HepG2 (cell line): ENCODE data around the gene MFN2. TPM values are rescaled to one million over a fixed set of nuclear protein-coding genes. Genes with fewer than 3 reads are reported as not detected.

ENCODE experiments used
- ATAC-seq: fragments of 200-7000 bp; cut with Tn5 transposase; 3 replicates; pipeline ENCODE4 v1.9.1; 2020; ENCODE audit warnings: mild to moderate bottlenecking, moderate library complexity
- BruUV-seq: library from RNA; stranded (reverse); fragments of 400-500 nt; replicated peaks from 2 replicates; lab custom pipeline; 2021; lab: Mats Ljungman, UMichigan
- CTCF ChIA-PET: fragments of 300-600 bp; formaldehyde crosslinking; extraction: SDS; loops from one replicate; lab custom pipeline; 2021; ENCODE audit warnings: low total read pairs, inconsistent platforms, low intra/inter-chr PET ratio; lab: Yijun Ruan, JAX
- POLR2A ChIA-PET: fragments of 350-600 bp; sonication (Branson Sonifier 250); formaldehyde crosslinking; loops from one replicate; lab custom pipeline; 2020; ENCODE audit warnings: antibody characterized with exemption, inconsistent platforms; lab: Yijun Ruan, JAX
- DNase-seq: peaks from one replicate; pipeline ENCODE4 v3.0.0-alpha.2; 2015; ENCODE audit warnings: low spot score
- FAIRE-seq: peaks from 3 replicates; lab custom pipeline; 2011; peaks lifted over from hg19 to GRCh38; lab: Jason Lieb, UNC
- H2AFZ ChIP-seq: one replicate; pipeline ENCODE4 v1.6.1; 2011; ENCODE audit warnings: low read length, inconsistent platforms
- H3K27ac ChIP-seq: fragments of 300-600 bp; 3 replicates; pipeline ENCODE4 v1.8.0; 2011; ENCODE audit warnings: mixed run types, mild to moderate bottlenecking, mixed read lengths, low read length, inconsistent platforms; ENCODE audit not compliant: insufficient read depth; ENCODE audit errors: extremely low read length
- H3K27me3 ChIP-seq, 2 experiments: fragments of 200-600 bp in 1 of 2; 2 replicates in 1 of 2; 3 replicates in 1 of 2; pipeline versions ENCODE4 v1.6.0 to v1.8.0; 2011; ENCODE audit warnings: low read length in 2 of 2, mild to moderate bottlenecking in 2 of 2, moderate library complexity in 2 of 2, inconsistent platforms in 1 of 2; ENCODE audit not compliant: insufficient read depth in 2 of 2, control insufficient read depth in 1 of 2
- H3K36me3 ChIP-seq, 2 experiments: fragments of 200-600 bp in 1 of 2; replicated peaks in 1 of 2; 2 replicates in 1 of 2; 3 replicates in 1 of 2; pipeline versions ENCODE4 v1.5.1 to v1.8.0; 2011; ENCODE audit warnings: low read length in 2 of 2, inconsistent platforms in 1 of 2; ENCODE audit not compliant: insufficient read depth in 2 of 2, control insufficient read depth in 1 of 2
- H3K4me1 ChIP-seq: 2 replicates; pipeline ENCODE4 v1.5.1; 2012; ENCODE audit warnings: low read length, inconsistent platforms; ENCODE audit not compliant: insufficient read depth
- H3K4me2 ChIP-seq: 2 replicates; pipeline ENCODE4 v1.6.0; 2011; ENCODE audit warnings: low read depth, low read length, inconsistent platforms
- H3K4me3 ChIP-seq, 3 experiments: fragments of 200-600 bp in 1 of 3; sonication (generic), shearing (Covaris generic) in 1 of 3; replicated peaks in 1 of 3; 2 replicates each; pipeline ENCODE4 v1.5.1; 2011 to 2016; ENCODE audit warnings: low read length in 3 of 3, inconsistent platforms in 2 of 3, low read depth in 2 of 3, mild to moderate bottlenecking in 2 of 3, control low read depth in 1 of 3, mixed read lengths in 1 of 3; ENCODE audit not compliant: insufficient read depth in 1 of 3
- H3K79me2 ChIP-seq: one replicate; pipeline ENCODE4 v1.6.1; 2011; ENCODE audit warnings: low read length, inconsistent platforms; ENCODE audit not compliant: insufficient read depth
- H3K9ac ChIP-seq: 2 replicates; pipeline ENCODE4 v1.6.0; 2011; ENCODE audit warnings: mild to moderate bottlenecking, low read depth, low read length, inconsistent platforms; ENCODE audit not compliant: insufficient read depth
- H3K9me3 ChIP-seq: 2 replicates; pipeline ENCODE4 v1.5.1; 2012; ENCODE audit warnings: mild to moderate bottlenecking, low read length
- H4K20me1 ChIP-seq: 2 replicates; pipeline ENCODE4 v1.6.0; 2011; ENCODE audit warnings: inconsistent platforms, mild to moderate bottlenecking, low read length, moderate library complexity; ENCODE audit not compliant: insufficient read depth
- ASH2L ChIP-seq: fragments of 300-600, 200-600 bp; sonication (generic); IDR thresholded peaks from 2 replicates; pipeline ENCODE4 v1.7.0; 2017; ENCODE audit warnings: low read depth, mild to moderate bottlenecking, moderate library complexity, mixed read lengths, low read length; ENCODE audit not compliant: insufficient read length
- EZH2 ChIP-seq: conservative IDR thresholded peaks from 2 replicates; pipeline ENCODE4 v1.6.1; 2012; ENCODE audit warnings: mild to moderate bottlenecking, low read depth, low read length, moderate library complexity
- HBP1 ChIP-seq: IDR thresholded peaks from 2 replicates; pipeline ENCODE4 v1.6.1; 2016; ENCODE audit warnings: low read depth, control low read depth
- KDM3A ChIP-seq: IDR thresholded peaks from 2 replicates; pipeline ENCODE4 v1.6.1; 2018; ENCODE audit warnings: low read depth, missing compliant biosample characterization
- MAFF ChIP-seq: IDR thresholded peaks from 2 replicates; pipeline ENCODE4 v1.6.1; 2011; ENCODE audit warnings: low read depth, low read length, improper control_type of control experiment
- MAFK ChIP-seq, 2 experiments: IDR thresholded peaks in 1 of 2; conservative IDR thresholded peaks in 1 of 2; 2 replicates each; pipeline ENCODE4 v1.6.1; 2011; ENCODE audit warnings: improper control_type of control experiment in 2 of 2, low read length in 2 of 2
- NAIF1 ChIP-seq: sonication (generic); formaldehyde crosslinking; IDR thresholded peaks from 2 replicates; pipeline ENCODE4 v1.5.0; 2020; ENCODE audit warnings: mild to moderate bottlenecking, missing genetic modification reagents, borderline replicate concordance
- ZNF768 ChIP-seq: sonication (generic); formaldehyde crosslinking; IDR thresholded peaks from 2 replicates; pipeline ENCODE4 v1.4.0; 2020; ENCODE audit warnings: missing genetic modification reagents
- WGBS: methylation state at CpG from one replicate; pipeline ENCODE4 v1.1.6; 2017; ENCODE audit warnings: low lambda C conversion rate; 5-methylcytosine and 5-hydroxymethylcytosine counted together
- in situ Hi-C: cut with HindIII; loops from 2 replicates; pipeline ENCODE4 v1.10.0; 2017; ENCODE audit warnings: low pct_unique_long_range_greater_than_20kb; ENCODE audit not compliant: extremely low pct_ligation_motif_present
- intact Hi-C: fragments of 100-400 bp; cut with micrococcal nuclease; formaldehyde crosslinking; loops from one replicate; pipeline ENCODE4 v1.10.0; 2022; ENCODE audit not compliant: unreplicated experiment
- polyA plus RNA-seq, 8 experiments: library from polyadenylated mRNA; depleted of rRNA in 3 of 8; stranded (reverse) in 7 of 8; unstranded in 1 of 8; fragments of >200 nt; fragmentation: Illumina TruSeq in 4 of 8; extraction: Trizol in 4 of 8; gene quantifications; 2 replicates each; pipeline versions ENCODE4 v1.2.1 to v1.2.3, GENCODE V29; 2011 to 2016; ENCODE audit warnings: low read depth in 4 of 8, missing spikeins in 1 of 8, mixed read lengths in 1 of 8; ENCODE audit not compliant: insufficient read depth in 1 of 8
- total RNA-seq, 5 experiments: library from RNA; depleted of rRNA; stranded (reverse); fragments of >200 nt; fragmentation: Illumina TruSeq; extraction: Trizol; gene quantifications; 2 replicates each; pipeline ENCODE4 v1.2.3, GENCODE V29; 2016; ENCODE audit warnings: low read depth in 1 of 5

MFN2 gene
- total and polyA plus RNA-seq, 2 of the 13 experiments (the other 11 are each of a cell fraction or from before 2014, with no cell fraction given), result 38.7 to 60.9 TPM

- no TSS peak for BruUV-seq
- no peaks in the 10 kb centered on the region for H3K4me1 ChIP-seq
- no peak for ATAC-seq
- ChIA-PET CTCF (no interaction called here), POLR2A (no interaction called here)
- WGBS, result 0% methylated on average over 1 of the region's 4 CpGs
- no peaks in the 10 kb centered on the region for H3K79me2 ChIP-seq
- TF ChIP-seq ASH2L (no peak), HBP1 (CRISPR knock-in tag) (no peak), NAIF1 (CRISPR knock-in tag) (no peak), EZH2 (no peak), MAFK (conservative IDR thresholded peaks at IDR 0.05 in 1 of 2, IDR thresholded peaks at IDR 0.05 in 1 of 2; ENCODE audit: low read length in 2 of 2) (peak; percentile 54 to 56), KDM3A (no peak), ZNF768 (no peak; the same call in 1 of the 2 replicates), MAFF (peak; percentile 45; the same call in 1 of the 2 replicates)
- H2AFZ ChIP-seq, result no peak overlapping the region
- FAIRE-seq, result no peak
- no peak overlapping the region for H3K9ac ChIP-seq
- no peak overlapping the region for H3K4me2 ChIP-seq
- DNase-seq, result no peak
- H3K4me3 ChIP-seq, result no peak overlapping the region
- in situ Hi-C loops (no loop called here), intact Hi-C loops (no loop called here)
- H3K9me3 ChIP-seq, result no peaks in the 10 kb centered on the region
- H3K27ac ChIP-seq, result no peak overlapping the region
- no peaks in the 10 kb centered on the region for H3K36me3 ChIP-seq
- peaks cover 1 to 47% of the 10 kb centered on the region in 2 experiments; a peak in 4 of 5 replicates for H3K27me3 ChIP-seq
- H4K20me1 ChIP-seq, result no peaks in the 10 kb centered on the region
These were observed 77.9 kb downstream of the MFN2 start for GRCh38 chr1:12057940-12058687.
